Measurements from ENCODE around the gene DHRSX. TPM values are rescaled to one million over a fixed set of nuclear protein-coding genes. Genes with fewer than 3 reads are reported as not detected.

DHRSX gene
- total and polyA plus RNA-seq, 9 of the 15 experiments (the other 6 are each of a cell fraction or from before 2014, with no cell fraction given): 0.59 to 11.0 (median 6.2) TPM

DNA sequence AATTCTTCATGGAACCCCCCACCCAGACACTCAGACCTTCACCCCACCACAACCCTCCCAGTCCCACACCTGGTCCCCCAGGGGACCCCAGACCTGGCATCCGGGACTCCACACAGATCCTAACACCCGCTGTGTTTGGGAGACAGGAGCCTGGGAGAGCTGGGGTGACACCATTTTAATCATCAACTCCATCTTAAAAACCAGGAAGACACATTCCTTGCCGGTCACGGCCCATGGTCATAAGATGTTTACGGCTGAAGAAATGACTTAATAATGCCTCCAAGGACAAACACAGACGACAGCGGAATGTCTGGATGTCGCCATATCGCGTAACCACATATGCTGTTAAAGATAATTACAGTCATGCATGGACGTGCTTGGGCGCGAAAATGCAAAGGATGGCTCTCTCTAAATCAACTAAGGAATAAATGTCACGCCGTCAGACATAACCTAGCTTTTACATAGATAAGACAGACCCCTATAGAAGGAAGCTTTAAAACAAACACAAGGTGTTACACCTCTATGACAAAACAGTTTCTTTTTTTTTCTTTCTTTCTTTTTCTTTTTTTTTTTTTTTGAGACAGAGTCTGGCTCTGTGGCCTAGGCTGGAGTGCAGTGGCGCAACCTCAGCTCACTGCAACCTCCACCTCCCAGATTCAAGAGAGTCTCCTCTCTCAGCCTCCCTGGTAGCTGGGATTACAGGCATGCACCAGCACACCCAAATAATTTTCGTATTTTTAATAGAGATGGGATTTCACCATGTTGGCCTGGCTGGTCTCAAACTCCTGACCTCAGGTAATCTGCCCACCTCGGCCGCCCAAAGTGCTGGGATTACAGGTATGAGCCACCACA lies 2.1 kb upstream of the DHRSX start (continued):
- TF ChIP-seq, protein P1, sequence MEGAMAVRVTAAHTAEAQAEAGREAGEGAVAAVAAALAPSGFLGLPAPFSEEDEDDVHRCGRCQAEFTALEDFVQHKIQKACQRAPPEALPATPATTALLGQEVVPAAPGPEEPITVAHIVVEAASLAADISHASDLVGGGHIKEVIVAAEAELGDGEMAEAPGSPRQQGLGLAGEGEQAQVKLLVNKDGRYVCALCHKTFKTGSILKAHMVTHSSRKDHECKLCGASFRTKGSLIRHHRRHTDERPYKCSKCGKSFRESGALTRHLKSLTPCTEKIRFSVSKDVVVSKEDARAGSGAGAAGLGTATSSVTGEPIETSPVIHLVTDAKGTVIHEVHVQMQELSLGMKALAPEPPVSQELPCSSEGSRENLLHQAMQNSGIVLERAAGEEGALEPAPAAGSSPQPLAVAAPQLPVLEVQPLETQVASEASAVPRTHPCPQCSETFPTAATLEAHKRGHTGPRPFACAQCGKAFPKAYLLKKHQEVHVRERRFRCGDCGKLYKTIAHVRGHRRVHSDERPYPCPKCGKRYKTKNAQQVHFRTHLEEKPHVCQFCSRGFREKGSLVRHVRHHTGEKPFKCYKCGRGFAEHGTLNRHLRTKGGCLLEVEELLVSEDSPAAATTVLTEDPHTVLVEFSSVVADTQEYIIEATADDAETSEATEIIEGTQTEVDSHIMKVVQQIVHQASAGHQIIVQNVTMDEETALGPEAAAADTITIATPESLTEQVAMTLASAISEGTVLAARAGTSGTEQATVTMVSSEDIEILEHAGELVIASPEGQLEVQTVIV (CRISPR knock-in tag; IDR thresholded peaks at IDR 0.05; ENCODE audit: borderline replicate concordance): peak; percentile 80; the same call in 1 of the 2 replicates
- TF ChIP-seq BRD9 (IDR thresholded peaks at IDR 0.05; ENCODE audit: low read depth, partially characterized antibody): no peak
- no peak; the same call in 1 of the 2 replicates for TF ChIP-seq MITF (IDR thresholded peaks at IDR 0.05)
- no peak for TF ChIP-seq HOXB6 (CRISPR knock-in tag; IDR thresholded peaks at IDR 0.05; ENCODE audit: borderline replicate concordance)
- TF ChIP-seq ZNF175 (CRISPR knock-in tag; IDR thresholded peaks at IDR 0.05; ENCODE audit: low read depth): peak; percentile 98
- TF ChIP-seq MTA2 (IDR thresholded peaks at IDR 0.05; ENCODE audit: low read depth): no peak; the same call in 1 of the 2 replicates
- TF ChIP-seq HSF4 (CRISPR knock-in tag; IDR thresholded peaks at IDR 0.05; ENCODE audit: borderline replicate concordance): peak; percentile 87; the same call in 1 of the 2 replicates
- TF ChIP-seq GABPB1 (CRISPR knock-in tag; IDR thresholded peaks at IDR 0.05): no peak
- TF ChIP-seq RBM22 (IDR thresholded peaks at IDR 0.05; ENCODE audit: low read depth, low read length, poor library complexity, severe bottlenecking): no peak
- no peak for TF ChIP-seq ZNF436 (CRISPR knock-in tag; IDR thresholded peaks at IDR 0.05)
- TF ChIP-seq ZNF75A (CRISPR knock-in tag; IDR thresholded peaks at IDR 0.05): peak; percentile 61; the same call in 1 of the 2 replicates
- peak in 1 of 2 experiments; percentile 30; a peak in 1 of 4 replicates for TF ChIP-seq KDM1A (IDR thresholded peaks at IDR 0.05)
- no peak for TF ChIP-seq CHD4 (IDR thresholded peaks at IDR 0.05; ENCODE audit: insufficient read depth, insufficient replicate concordance, low read depth, low read length, poor library complexity, severe bottlenecking)
- no peak for TF ChIP-seq MYC (IDR thresholded peaks at IDR 0.05; ENCODE audit: low read depth, low read length)
- peak; percentile 87 for TF ChIP-seq MYC (CRISPR knock-in tag; IDR thresholded peaks at IDR 0.05; ENCODE audit: borderline replicate concordance, low read depth)
- TF ChIP-seq CBFA2T2 (conservative IDR thresholded peaks at IDR 0.05): peak; percentile 57
- TF ChIP-seq ZNF133 (CRISPR knock-in tag; IDR thresholded peaks at IDR 0.05): peak; percentile 79; the same call in 1 of the 2 replicates
- peak; percentile 81 for TF ChIP-seq ATF4 (CRISPR knock-in tag; IDR thresholded peaks at IDR 0.05)
- no peak for TF ChIP-seq ZNF174 (CRISPR knock-in tag; IDR thresholded peaks at IDR 0.05)
- TF ChIP-seq SAP30 (IDR thresholded peaks at IDR 0.05; ENCODE audit: borderline replicate concordance, insufficient read depth, low read depth, low read length, poor library complexity, severe bottlenecking): no peak
- TF ChIP-seq TEAD4 (IDR thresholded peaks at IDR 0.05; ENCODE audit: low read length): peak; percentile 82
- TF ChIP-seq TEAD4 (CRISPR knock-in tag; IDR thresholded peaks at IDR 0.05; ENCODE audit: borderline replicate concordance): no peak
- TF ChIP-seq ADNP (tag; IDR thresholded peaks at IDR 0.05): no peak
- no peak for TF ChIP-seq KAT2B (IDR thresholded peaks at IDR 0.05; ENCODE audit: low read depth, low read length)
